Stimulated activated CD8-positive, alpha-beta memory T cell treated with anti-CD3 and anti-CD28 coated beads, Interleukin-12 subunit alpha, Interleukin-12 subunit beta, amount 100 ng/mL, for 24 hours (primary cell): ENCODE results near the gene SELENOW.
"Not testable (repeated sequence)": the region's sequence is repeated elsewhere in the genome, so short reads cannot be mapped to it uniquely, and the experiment has no call there.

ENCODE experiments used
- DNase-seq: peaks from one replicate; pipeline ENCODE4 v3.0.0-alpha.2; 2020; ENCODE audit errors: extremely low read depth

SELENOW gene

GRCh38 chr19:47781590-47782262 lies 3.2 kb downstream of the SELENOW start:
- no peak for DNase-seq

GRCh38 chr19:47786566-47786965 lies 8.1 kb downstream of the SELENOW start:
- DNase-seq, result no peak

- not testable (repeated sequence) for DNase-seq
Measured at GRCh38 chr19:47787307-47787706, 8.8 kb downstream of the SELENOW start.

- not testable (repeated sequence) for DNase-seq
Measured at GRCh38 chr19:47789811-47790210, 11.3 kb downstream of the SELENOW start.

GRCh38 chr19:47790398-47790814 lies 11.9 kb downstream of the SELENOW start:
- DNase-seq, result peak; percentile 73

GRCh38 chr19:47792616-47793015 lies 14.1 kb downstream of the SELENOW start:
- DNase-seq, result no peak

- DNase-seq, result no peak
Measured at GRCh38 chr19:47794526-47794925, 16.0 kb downstream of the SELENOW start.

GRCh38 chr19:47796785-47797184 lies 18.3 kb downstream of the SELENOW start:
- no peak for DNase-seq

GRCh38 chr19:47797996-47798903 lies 19.7 kb downstream of the SELENOW start:
- no peak for DNase-seq

GRCh38 chr19:47798904-47799266 lies 20.4 kb downstream of the SELENOW start:
- DNase-seq, result no peak

GRCh38 chr19:47801270-47801669 lies 22.8 kb downstream of the SELENOW start:
- DNase-seq, result no peak

GRCh38 chr19:47802521-47803043 lies 24.1 kb downstream of the SELENOW start:
- no peak for DNase-seq

GRCh38 chr19:47803148-47803547 lies 24.6 kb downstream of the SELENOW start:
- DNase-seq, result not testable (repeated sequence)

GRCh38 chr19:47803671-47804070 lies 25.2 kb downstream of the SELENOW start:
- DNase-seq, result not testable (repeated sequence)

GRCh38 chr19:47804451-47804850 lies 25.9 kb downstream of the SELENOW start, which contains the start of gene TPRX1:
TSS of gene TPRX1 (minus strand) at chr19:47804551. CDS start at chr19:47804539, 12 bp downstream.
- DNase-seq, result not testable (repeated sequence)

GRCh38 chr19:47805313-47805712 lies 26.8 kb downstream of the SELENOW start:
- DNase-seq, result no peak

GRCh38 chr19:47806435-47806834 lies 27.9 kb downstream of the SELENOW start:
- DNase-seq, result no peak

GRCh38 chr19:47813304-47813994 lies 34.9 kb downstream of the SELENOW start:
- peak; percentile 49 for DNase-seq

GRCh38 chr19:47813995-47814328 lies 35.5 kb downstream of the SELENOW start:
- no peak for DNase-seq

GRCh38 chr19:47816270-47816669 lies 37.8 kb downstream of the SELENOW start:
- not testable (repeated sequence) for DNase-seq

- DNase-seq, result not testable (repeated sequence)
Measured at GRCh38 chr19:47818221-47818620, 39.7 kb downstream of the SELENOW start.

GRCh38 chr19:47819858-47820257 lies 41.4 kb downstream of the SELENOW start:
- DNase-seq, result no peak
